ENCODE results near the gene CDC42EP3.
A peak's percentile ranks its signal among the peaks of the same experiment; 100 is the strongest.

Gene CDC42EP3

DNA sequence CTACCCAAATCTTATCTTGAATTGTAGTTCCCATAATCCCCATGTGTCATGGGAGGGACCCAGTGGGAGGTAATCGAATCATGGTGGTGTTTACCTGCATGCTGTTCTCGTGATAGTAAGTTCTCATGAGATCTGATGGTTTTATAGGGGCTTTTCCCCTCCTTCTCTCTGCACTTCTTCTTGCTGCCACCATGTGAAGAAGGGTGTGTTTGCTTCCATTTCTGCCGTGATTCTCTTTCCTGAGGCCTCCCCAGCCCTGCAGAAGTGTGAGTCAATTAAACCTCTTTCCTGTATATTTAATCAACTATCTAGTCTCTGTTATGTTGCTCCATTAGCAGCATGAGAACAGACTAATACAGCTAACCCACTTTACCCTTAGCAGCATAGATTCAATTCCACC is 37.6 kb downstream of the CDC42EP3 start:
- no peak for DNase-seq

DNA sequence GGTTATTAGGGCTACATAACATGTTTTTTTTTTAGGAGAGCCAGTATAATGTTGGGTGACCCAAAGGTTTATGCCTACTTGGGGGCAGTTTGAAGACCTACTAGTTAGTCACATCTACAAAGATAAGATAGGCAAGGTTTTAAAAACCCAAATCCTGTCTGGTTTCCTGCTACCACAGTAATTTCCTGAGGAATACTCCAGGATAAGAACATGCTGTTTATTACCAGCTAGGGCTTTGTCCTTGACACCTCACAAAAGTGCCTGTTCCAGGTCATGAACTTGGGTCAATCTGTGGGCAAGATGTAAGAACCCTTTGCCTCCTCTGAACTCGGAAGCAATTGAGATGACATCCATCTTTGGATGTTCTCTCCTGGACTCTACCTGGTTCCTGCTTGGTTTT is 38.2 kb downstream of the CDC42EP3 start:
- no peak for DNase-seq

DNA sequence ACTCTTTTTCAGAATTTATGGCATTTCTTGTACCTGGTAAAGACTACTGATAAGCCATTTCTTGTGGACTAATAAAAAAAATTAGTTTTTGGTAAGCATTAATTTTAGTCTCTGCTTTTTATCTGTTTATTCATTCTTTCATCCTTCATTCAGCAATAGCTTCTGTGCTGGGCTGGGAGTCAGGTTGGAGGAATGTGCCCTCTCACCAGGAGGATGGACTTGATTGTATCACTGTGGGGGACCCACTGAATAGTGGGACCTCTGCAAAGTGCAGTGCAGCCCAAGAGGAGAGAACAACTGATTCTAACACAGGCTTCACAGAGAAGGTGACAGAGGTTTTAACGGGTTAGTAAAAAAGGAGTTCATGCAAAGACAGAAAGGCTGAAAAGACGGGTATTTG is 39.1 kb downstream of the CDC42EP3 start:
- no peak for DNase-seq

DNA sequence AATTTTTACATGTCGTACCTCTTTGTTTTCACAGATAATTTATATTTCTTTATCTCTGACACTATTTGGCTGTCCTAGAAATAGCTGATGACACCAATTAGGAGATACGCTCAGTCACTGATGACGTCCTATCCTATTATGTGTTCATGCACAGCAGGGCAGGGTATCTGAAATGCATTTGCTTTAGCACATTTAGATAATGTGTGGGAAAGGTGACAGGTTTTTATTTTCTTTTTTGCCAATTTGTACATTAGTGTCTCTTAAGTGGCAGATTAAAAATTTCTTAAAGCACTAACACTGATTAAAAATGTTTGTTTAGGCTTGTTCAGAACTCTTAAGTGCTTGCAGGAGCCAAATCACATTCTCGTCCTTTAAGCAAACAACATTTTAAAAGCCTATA is 39.7 kb downstream of the CDC42EP3 start:
- peak; percentile 85 for DNase-seq

GRCh38 chr2:37631292-37631691 is 40.1 kb downstream of the CDC42EP3 start:
- DNase-seq, result no peak

DNA sequence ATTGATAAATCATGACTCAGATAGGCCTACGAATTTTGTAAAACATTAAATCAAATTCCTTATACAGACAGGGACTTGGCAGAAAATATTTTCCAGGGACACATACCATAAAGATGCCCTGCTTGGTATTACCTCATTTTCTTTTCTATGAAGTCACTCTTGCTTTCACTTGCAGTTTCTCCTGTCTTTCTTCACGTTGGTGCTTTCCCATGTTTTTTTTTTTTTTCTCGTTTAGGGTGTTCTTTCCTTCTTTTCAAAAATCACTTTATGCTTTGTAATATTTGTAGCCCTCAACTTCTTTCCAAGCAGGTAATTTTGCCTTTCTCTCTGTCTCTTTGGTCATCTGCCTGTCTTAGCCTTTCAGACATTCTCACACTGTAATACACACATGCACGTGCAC is 40.7 kb downstream of the CDC42EP3 start:
- DNase-seq, result no peak

- DNase-seq, result no peak
Measured at GRCh38 chr2:37630301-37630700, 41.1 kb downstream of the CDC42EP3 start.

DNA sequence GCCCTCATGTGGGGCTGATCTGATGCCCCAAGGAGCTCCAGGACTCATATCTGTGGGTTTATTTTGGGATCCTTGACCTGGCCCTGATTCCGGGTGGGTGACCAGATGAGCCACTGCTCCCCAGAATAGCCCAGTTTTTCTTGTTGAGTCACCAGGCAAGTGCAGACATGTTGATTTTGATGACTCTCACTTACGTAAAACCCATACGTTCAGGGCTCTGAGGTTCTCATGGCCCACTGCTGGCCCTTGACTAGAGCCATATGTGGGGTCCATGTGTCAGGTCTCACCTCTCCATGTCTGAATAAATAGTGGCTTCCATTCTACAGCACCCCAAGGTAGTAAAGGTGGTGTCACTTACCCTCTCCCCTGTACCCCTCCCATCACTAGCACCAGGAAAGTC is 41.9 kb downstream of the CDC42EP3 start:
- DNase-seq, result no peak

GRCh38 chr2:37627710-37628109 is 43.7 kb downstream of the CDC42EP3 start:
- DNase-seq, result no peak

GRCh38 chr2:37625796-37626571 is 45.5 kb downstream of the CDC42EP3 start:
- no peak for DNase-seq

DNA sequence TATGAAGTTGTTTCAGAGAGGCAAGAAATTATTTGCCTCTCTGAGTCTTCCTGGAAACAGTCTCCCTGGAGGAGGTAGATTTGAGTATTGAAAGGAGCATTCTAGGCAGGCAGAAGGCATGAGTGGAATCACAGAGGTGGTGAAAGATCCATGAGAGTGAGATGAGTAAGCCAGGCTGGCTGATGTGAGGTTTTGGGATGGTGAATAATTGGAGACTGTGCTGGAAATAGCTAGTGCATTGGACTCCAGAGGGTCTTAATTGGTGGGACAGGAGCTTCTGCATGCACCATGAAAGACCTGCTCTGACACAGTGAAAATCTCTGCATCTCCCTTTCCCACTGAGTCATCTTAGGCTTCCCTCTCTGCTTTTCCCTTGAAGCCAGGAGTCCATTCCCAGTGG is 46.3 kb downstream of the CDC42EP3 start:
- no peak for DNase-seq

DNA sequence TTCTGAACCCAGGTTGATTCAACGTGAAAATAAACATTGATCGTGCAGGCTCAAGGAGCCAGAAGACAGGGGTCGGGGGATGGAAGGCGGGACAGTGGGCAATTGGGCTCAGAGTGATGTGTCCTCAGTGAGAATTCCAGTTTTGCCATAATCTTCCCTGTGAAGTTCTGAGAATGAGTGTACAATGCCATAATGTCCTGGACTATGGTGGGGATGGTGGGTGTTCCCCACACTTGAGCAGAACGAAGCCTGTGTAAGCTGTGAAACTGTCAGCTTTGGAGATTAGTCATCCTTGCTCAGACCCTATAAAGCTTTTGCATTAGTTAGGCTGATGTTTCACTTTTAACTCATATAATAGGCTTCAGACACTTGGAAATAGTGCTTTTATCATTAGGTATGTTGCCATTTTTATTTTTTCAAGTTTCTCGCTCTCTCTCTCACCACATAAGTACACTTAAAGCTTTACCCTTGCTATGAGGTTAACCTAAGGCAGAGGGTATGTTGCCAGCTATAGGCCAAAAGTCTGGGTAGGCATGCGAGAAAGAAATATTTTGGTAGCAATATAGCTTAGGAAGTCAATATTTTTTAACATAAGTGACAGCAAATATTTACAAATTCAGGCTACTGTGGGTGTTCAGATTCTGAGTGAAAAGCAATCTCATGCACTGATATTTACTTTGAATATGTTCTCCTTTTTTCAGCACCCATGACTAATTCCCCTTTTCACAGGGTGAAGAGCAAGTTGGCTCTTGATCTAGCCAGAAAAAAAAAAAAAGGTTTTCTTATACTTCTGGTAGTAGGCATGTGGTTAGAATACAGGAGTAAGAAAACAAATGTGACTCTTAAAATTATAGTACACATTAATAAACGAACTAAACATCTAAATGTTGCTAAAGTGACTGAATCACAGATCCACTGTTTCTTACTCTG is 47.2 kb downstream of the CDC42EP3 start:
- no peak for DNase-seq

GRCh38 chr2:37623406-37623805 is 48.0 kb downstream of the CDC42EP3 start:
- no peak for DNase-seq

DNA sequence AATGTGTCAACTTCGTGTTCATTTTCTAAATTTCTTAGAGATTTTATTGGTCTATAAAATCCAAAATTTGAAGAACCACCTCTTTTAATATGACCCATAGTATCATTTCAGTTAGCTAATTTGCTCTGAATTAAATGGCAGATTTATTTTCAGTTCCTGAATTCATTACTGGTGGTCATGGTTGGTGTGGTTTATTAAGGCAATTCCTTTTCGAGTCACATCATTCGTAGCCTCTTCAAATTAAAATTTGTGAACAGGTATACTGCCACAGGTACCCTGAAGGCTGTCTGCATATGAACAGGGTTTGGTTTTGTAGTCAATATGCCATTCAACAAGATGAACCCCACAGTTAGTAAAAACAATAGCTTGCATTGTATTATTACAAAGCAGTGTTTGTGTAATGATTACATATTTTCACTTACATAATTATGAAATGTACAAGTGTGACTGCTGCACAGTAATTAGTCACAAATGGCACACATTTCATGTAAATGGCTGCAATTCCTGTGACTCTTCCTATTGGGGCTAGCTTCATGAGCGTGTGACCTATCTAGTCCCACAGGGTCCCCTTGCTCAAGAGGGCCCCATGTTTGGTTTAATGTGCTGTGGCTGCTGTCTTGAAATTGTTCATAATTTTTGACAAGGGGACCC is 48.9 kb downstream of the CDC42EP3 start:
- DNase-seq, result no peak

GRCh38 chr2:37621199-37621598 is 50.2 kb downstream of the CDC42EP3 start:
- DNase-seq, result no peak

DNA sequence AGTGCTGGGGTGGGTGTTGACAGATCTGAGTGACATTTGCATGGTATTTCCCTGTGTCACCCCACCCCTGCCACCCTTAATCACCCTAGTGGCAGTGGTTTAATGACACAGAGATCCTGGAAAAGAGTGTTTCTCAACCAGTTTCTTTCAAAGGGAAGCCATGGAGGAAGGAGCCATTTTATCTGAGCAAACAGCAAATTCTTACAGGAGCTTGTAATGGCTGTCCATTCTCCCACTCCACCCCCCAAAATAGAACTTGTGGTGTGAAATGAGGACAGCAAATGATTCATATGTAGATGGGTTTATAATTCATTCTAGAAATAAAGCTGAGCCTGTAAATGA is 51.5 kb downstream of the CDC42EP3 start:
- no peak for DNase-seq

- DNase-seq, result no peak
Measured at GRCh38 chr2:37619230-37619958, 52.0 kb downstream of the CDC42EP3 start.

DNA sequence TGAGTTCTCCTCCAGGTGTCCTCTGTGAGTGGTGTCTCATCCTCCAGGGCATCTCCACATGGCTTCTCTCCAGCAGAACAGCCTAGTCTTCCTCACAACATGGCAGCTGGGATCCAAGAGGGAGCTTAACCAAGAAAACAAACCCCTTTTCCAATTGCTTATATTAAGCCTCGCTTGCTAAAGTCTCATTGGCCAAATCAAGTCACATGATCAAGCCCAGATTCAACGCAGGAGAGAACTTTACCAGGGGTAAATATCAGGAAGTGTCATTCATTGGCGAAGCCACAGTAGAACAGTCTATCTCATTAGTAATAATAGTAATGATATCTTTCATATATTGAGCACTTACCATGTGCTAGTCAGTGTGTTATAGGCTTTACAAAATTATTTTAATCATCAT is 53.1 kb downstream of the CDC42EP3 start:
- no peak for DNase-seq

DNA sequence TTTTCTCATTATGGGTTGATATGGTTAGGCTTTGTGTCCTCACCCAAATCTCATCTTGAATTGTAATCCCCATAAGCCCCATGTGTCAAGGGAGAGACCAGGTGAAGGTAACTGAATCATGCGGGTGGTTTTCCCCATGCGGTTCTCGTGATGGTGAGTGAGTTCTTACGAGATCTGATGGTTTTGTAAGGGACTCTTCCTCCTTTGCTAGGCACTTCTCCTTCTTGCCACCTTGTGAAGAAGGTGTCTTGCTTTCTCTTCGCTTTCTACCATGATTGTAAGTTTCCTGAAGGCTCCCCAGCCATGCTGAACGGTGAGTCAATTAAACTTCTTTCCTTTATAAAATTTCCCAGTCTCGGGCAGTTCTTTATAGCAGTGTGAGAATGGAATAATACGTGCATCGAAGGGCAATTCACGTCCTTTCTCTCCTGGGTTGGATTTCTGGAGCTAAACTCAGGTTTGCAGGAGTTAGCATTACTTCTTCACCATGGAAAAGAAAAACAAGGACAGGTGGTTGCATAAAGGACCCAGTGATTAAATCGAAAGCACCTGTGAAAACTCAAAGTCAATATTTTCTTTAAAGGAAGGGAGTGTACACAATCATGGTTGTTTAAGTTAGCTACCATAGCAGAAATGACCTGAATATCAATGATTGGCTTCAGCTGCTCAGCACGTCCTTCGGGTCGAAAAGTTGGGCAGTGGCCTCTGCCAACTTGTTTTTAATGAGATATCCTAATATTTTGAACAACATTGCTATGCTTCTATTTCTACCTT is 54.1 kb downstream of the CDC42EP3 start:
- no peak for DNase-seq

DNA sequence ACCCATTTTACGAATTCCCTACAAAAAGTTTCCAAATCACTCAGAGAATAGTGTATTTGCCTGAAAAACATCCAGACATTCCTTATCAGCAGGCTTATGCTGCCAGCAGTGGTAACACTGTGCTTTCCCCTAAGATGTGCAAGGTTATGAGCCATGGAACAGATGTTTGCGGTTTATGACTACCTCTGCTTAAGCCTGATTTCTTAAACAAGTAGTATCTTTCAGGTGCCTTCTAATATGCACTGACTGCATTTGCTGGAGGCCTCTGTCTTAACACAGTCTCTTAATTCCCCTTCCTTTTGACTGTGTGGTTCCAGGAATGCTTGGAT is 54.8 kb downstream of the CDC42EP3 start:
- no peak for DNase-seq

DNA sequence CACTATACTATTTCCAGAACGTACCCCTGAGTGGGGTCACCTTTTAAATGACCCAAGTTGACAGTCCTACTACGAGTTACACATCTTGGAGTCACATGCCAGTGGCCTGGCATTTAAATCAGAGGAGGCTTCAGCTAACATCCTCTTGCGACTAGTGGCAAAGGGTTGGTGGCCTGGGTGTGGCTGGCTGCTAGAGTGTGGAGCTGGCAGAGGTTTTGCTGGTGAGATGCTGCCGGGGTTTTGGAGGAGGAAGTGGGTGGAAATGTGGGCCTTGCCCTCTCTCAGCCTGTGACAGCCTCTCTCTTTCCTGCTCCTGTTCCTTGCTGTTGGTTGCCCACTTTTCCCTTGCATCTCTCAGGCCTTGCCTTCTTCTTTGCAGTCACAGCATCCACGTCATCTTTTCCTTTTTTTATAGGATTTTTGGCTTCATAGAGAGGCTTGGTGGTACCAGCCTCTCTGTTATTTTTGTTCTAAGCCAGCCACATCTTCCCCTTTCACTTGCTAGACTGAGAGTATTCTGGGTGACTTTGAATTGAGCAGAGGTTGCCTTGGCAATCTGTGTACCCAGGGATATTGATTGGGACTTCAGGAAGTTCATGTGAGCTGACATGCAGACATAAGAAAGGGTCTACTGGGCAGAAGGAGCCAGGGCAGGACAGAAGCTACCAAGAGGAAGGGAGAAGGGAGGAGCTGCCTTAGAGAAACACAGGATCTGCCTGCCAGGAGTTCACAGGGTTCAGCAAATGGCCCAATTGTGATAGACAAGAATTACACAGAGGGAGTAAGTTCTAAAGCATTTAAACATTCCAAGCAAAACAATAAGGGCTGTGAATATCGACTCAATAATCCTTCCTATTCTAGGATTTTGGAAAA is 55.4 kb downstream of the CDC42EP3 start:
- DNase-seq, result no peak
